ENCODE measurements around the gene ESPN. TPM values are rescaled to one million over a fixed set of nuclear protein-coding genes. Genes with fewer than 3 reads are reported as not detected.

The ESPN gene
- total and polyA plus RNA-seq, 10 of the 15 experiments (the other 5 are each of a cell fraction or from before 2014, with no cell fraction given): 0.18 to 0.71 (median 0.59) TPM; not detected in 7

DNA sequence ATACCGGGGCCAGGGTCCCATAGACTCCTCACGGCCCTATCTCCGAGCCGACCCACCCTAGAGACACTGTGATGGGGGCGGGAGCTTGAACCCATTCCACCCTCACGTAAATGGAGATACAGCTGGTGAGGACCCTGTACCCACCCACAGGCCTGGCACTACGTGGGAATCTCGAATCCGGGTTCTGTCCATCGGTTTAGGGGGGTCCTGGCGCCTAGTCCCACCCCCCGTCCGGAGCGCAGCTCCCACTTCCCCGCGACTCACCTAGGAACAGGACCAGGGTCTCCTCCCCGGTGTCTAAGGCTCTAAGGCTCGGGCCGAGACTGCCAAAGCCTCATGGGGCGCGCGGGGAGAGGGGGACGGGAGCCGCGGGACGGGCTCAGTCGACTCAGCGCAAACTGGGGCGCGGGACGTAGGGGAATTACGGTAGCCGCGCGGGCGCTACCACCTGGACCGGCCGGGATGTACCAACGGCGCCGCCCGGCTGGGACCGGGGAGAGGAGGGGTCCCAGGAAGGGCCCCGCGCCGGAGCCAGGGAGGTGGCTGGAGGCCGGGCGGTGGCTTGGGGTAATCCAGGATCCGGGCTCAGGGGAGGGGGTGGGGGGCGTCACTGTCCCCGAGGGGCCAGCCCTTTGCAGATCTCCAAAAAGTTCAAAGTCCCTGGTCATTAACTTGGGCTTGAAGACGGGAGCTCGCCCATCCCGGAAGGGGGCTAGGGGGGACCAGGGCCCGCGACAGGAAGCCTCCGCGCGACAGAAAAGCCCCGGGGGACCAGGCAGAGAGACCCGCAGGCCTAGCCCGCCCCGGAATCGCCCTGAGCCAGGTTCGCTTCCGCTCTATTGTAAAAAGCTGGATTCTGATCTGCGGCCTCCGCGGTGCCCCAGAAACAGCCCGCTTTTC lies 65.9 kb downstream of the ESPN start (continued):
- TF ChIP-seq, protein P1, sequence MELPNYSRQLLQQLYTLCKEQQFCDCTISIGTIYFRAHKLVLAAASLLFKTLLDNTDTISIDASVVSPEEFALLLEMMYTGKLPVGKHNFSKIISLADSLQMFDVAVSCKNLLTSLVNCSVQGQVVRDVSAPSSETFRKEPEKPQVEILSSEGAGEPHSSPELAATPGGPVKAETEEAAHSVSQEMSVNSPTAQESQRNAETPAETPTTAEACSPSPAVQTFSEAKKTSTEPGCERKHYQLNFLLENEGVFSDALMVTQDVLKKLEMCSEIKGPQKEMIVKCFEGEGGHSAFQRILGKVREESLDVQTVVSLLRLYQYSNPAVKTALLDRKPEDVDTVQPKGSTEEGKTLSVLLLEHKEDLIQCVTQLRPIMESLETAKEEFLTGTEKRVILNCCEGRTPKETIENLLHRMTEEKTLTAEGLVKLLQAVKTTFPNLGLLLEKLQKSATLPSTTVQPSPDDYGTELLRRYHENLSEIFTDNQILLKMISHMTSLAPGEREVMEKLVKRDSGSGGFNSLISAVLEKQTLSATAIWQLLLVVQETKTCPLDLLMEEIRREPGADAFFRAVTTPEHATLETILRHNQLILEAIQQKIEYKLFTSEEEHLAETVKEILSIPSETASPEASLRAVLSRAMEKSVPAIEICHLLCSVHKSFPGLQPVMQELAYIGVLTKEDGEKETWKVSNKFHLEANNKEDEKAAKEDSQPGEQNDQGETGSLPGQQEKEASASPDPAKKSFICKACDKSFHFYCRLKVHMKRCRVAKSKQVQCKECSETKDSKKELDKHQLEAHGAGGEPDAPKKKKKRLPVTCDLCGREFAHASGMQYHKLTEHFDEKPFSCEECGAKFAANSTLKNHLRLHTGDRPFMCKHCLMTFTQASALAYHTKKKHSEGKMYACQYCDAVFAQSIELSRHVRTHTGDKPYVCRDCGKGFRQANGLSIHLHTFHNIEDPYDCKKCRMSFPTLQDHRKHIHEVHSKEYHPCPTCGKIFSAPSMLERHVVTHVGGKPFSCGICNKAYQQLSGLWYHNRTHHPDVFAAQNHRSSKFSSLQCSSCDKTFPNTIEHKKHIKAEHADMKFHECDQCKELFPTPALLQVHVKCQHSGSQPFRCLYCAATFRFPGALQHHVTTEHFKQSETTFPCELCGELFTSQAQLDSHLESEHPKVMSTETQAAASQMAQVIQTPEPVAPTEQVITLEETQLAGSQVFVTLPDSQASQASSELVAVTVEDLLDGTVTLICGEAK (IDR thresholded peaks at IDR 0.05; ENCODE audit: borderline replicate concordance): peak; percentile 71
- TF ChIP-seq, protein P2, sequence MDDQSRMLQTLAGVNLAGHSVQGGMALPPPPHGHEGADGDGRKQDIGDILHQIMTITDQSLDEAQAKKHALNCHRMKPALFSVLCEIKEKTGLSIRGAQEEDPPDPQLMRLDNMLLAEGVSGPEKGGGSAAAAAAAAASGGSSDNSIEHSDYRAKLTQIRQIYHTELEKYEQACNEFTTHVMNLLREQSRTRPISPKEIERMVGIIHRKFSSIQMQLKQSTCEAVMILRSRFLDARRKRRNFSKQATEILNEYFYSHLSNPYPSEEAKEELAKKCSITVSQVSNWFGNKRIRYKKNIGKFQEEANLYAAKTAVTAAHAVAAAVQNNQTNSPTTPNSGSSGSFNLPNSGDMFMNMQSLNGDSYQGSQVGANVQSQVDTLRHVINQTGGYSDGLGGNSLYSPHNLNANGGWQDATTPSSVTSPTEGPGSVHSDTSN (IDR thresholded peaks at IDR 0.05; ENCODE audit: insufficient replicate concordance, low read depth, low read length): no peak
- TF ChIP-seq, protein P3, sequence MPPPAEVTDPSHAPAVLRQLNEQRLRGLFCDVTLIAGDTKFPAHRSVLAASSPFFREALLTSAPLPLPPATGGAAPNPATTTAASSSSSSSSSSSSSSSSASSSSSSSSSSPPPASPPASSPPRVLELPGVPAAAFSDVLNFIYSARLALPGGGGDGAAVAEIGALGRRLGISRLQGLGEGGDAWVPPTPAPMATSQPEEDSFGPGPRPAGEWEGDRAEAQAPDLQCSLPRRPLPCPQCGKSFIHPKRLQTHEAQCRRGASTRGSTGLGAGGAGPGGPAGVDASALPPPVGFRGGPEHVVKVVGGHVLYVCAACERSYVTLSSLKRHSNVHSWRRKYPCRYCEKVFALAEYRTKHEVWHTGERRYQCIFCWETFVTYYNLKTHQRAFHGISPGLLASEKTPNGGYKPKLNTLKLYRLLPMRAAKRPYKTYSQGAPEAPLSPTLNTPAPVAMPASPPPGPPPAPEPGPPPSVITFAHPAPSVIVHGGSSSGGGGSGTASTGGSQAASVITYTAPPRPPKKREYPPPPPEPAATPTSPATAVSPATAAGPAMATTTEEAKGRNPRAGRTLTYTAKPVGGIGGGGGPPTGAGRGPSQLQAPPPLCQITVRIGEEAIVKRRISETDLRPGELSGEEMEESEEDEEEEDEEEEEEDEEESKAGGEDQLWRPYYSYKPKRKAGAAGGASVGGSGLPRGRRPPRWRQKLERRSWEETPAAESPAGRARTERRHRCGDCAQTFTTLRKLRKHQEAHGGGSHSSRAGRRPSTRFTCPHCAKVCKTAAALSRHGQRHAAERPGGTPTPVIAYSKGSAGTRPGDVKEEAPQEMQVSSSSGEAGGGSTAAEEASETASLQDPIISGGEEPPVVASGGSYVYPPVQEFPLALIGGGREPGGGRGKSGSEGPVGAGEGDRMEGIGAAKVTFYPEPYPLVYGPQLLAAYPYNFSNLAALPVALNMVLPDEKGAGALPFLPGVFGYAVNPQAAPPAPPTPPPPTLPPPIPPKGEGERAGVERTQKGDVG (CRISPR knock-in tag; IDR thresholded peaks at IDR 0.05): no peak
- TF ChIP-seq TAF1 (IDR thresholded peaks at IDR 0.05; ENCODE audit: borderline replicate concordance, low read depth, low read length) (no peak), DPF2 (IDR thresholded peaks at IDR 0.05) (peak; percentile 56), CEBPB (IDR thresholded peaks at IDR 0.05; ENCODE audit: borderline replicate concordance in 1 of 2, low read depth in 2 of 2, low read length in 2 of 2) (no peak), POLR2A (IDR thresholded peaks at IDR 0.05; ENCODE audit: low read depth, low read length) (0 out of 2 replicates have a peak, but pooled peaks have one; percentile 14), POU2F2 (IDR thresholded peaks at IDR 0.05; ENCODE audit: borderline replicate concordance, low read depth, low read length) (0 out of 3 replicates have a peak, but pooled peaks have one; percentile 19), TCF3 (IDR thresholded peaks at IDR 0.05; ENCODE audit: borderline replicate concordance, insufficient read depth, low read depth, low read length) (peak; percentile 69; the same call in 1 of the 2 replicates), FOXM1 (IDR thresholded peaks at IDR 0.05; ENCODE audit: low read depth, low read length) (no peak), FOXK2 (IDR thresholded peaks at IDR 0.05) (peak; percentile 93), RFX5 (IDR thresholded peaks at IDR 0.05; ENCODE audit: low read depth, low read length) (no peak), ZZZ3 (IDR thresholded peaks at IDR 0.05; ENCODE audit: control insufficient read depth, insufficient read length, low read depth) (no peak), ZNF207 (IDR thresholded peaks at IDR 0.05; ENCODE audit: borderline replicate concordance) (no peak; the same call in 1 of the 2 replicates), CHD2 (IDR thresholded peaks at IDR 0.05; ENCODE audit: borderline replicate concordance, low read depth, low read length) (no peak), CHD1 (IDR thresholded peaks at IDR 0.05; ENCODE audit: low read depth, low read length) (peak; percentile 95)
- TF ChIP-seq, protein P4, sequence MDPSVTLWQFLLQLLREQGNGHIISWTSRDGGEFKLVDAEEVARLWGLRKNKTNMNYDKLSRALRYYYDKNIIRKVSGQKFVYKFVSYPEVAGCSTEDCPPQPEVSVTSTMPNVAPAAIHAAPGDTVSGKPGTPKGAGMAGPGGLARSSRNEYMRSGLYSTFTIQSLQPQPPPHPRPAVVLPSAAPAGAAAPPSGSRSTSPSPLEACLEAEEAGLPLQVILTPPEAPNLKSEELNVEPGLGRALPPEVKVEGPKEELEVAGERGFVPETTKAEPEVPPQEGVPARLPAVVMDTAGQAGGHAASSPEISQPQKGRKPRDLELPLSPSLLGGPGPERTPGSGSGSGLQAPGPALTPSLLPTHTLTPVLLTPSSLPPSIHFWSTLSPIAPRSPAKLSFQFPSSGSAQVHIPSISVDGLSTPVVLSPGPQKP (IDR thresholded peaks at IDR 0.05; ENCODE audit: low read depth, low read length): no peak
- TF ChIP-seq, protein P5, sequence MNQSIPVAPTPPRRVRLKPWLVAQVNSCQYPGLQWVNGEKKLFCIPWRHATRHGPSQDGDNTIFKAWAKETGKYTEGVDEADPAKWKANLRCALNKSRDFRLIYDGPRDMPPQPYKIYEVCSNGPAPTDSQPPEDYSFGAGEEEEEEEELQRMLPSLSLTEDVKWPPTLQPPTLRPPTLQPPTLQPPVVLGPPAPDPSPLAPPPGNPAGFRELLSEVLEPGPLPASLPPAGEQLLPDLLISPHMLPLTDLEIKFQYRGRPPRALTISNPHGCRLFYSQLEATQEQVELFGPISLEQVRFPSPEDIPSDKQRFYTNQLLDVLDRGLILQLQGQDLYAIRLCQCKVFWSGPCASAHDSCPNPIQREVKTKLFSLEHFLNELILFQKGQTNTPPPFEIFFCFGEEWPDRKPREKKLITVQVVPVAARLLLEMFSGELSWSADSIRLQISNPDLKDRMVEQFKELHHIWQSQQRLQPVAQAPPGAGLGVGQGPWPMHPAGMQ (IDR thresholded peaks at IDR 0.05; ENCODE audit: borderline replicate concordance): no peak

Measured in GM12878 (cell line).